ENCODE results near the gene COG1. TPM values are rescaled to one million over a fixed set of nuclear protein-coding genes. Genes with fewer than 3 reads are reported as not detected.

COG1 gene
- total and polyA plus RNA-seq, 7 donors, result 17.5 to 33.5 (median 19.2) TPM

DNA sequence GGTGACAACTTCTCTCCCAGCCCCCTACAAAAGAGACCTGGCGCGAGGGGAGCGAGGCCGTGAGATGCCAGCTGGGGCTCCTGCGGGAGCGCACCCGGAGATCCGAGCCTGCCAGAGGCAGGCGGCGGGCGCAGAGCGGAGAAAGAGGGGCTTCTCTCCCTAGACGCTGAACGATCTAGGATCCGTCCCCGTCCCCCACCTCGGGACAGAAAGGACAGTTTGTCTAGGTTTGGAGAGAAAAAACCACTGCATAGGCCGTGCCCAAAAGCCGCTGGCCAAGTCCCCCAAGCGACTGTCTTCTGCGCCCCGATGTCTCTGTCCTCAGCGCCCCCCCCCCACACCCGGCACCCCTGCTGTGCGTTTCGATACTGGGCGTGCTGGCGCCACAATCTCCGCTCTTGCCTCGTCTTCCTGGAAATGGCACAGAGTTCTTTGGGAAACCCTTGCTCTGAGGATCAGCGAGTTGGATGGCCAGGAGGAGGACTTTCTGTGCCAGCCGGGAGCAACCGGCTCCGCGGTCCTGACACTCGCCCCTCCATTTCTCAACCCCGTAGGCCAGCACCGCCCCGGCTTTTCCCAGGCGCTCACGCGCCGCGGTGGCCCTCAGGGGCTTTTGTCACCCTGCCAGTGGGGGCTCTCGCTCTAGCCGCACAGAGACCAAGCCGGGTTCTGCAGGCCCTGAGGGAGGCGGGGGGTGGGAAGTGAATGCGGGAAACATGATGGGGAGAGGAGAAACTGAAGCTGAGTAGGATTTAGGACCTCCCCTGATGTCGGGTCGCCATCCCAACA, 27.0 kb upstream of the COG1 start:
- intact Hi-C loops (cut with DNase I), result no loop called here
- peak overlapping the region in 3 of 4 donors; percentile 28 to 38 (median 37) for H3K4me3 ChIP-seq
- H3K9me3 ChIP-seq, result no peaks in the 10 kb centered on the region
- H3K4me1 ChIP-seq, result peaks cover 0 to 28% (median 22%) of the 10 kb centered on the region in 4 donors
- 1 to 4% methylated on average over 51 of the region's 51 CpGs for WGBS, 2 donors
- no peaks in the 10 kb centered on the region for H3K36me3 ChIP-seq
- TF ChIP-seq EP300 (IDR thresholded peaks at IDR 0.05) (no peak), CTCF (IDR thresholded peaks at IDR 0.05) (no peak), POLR2AphosphoS5 (IDR thresholded peaks at IDR 0.05) (no peak), POLR2A (IDR thresholded peaks at IDR 0.05) (no peak)
- peak overlapping the region in 1 of 4 donors; percentile 3 for H3K27ac ChIP-seq
- H3K27me3 ChIP-seq, result peaks cover 9 to 88% (median 31%) of the 10 kb centered on the region in 3 donors
- no peak for DNase-seq

DNA sequence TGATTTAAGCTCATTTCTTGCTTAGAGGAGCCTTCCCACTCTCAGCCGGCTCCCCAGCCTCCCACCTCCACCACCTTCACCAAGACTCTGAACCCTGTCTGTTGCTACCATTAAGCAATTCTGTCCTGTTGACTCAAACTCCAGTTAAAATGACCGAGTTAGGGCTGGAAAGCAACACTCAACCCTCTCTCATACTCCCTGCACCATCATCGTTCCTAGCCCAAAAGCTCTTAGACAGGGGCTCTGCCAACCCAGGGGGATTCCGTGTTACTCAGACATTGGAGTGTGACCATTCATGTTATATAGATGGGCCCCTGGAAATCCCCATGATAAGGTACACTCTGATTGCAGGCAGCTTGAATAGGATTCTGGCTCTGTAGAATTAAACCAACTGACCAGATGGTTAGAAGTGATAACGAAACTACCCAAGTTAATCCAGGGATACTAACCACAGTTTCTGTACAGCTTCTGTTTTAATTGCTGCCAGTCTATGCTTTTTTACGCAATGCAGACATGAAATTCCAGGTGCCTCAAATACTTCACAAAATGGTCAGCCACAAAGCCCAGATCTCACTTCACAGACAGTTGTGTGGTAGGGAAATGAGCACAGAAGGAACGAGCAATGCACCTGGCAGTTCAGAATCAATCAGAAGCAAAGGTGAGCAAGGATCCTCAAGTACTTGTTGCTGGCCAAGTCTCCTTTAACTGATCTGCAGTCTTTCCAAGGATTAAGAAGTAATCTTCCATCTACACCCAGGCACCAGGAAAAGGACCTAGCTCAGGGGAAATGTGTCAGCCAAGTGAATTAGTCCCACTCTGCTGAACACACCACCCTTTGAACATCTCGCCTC, 25.9 kb upstream of the COG1 start:
- Histone ChIP-seq H3K36me3 (no peaks in the 10 kb centered on the region), H3K4me3 (peak overlapping the region in 2 of 4 donors; percentile 28 to 37), H3K27ac (no peak overlapping the region), H3K9me3 (no peaks in the 10 kb centered on the region), H3K4me1 (peaks cover 0 to 28% (median 22%) of the 10 kb centered on the region in 4 donors), H3K27me3 (peaks cover 9 to 79% (median 31%) of the 10 kb centered on the region in 3 donors)
- intact Hi-C loops (cut with DNase I), result no loop called here
- DNase-seq, result no peak
- no peak for TF ChIP-seq POLR2A (IDR thresholded peaks at IDR 0.05)
- no peak for TF ChIP-seq EP300 (IDR thresholded peaks at IDR 0.05)
- no peak for TF ChIP-seq CTCF (IDR thresholded peaks at IDR 0.05)
- no peak for TF ChIP-seq POLR2AphosphoS5 (IDR thresholded peaks at IDR 0.05)
- 21 to 40% methylated on average over 8 of the region's 8 CpGs for whole genome bisulfite sequencing, 2 donors

- DNase-seq, result no peak
- TF ChIP-seq POLR2AphosphoS5 (IDR thresholded peaks at IDR 0.05), result no peak
- TF ChIP-seq CTCF (IDR thresholded peaks at IDR 0.05), result no peak
- no peak for TF ChIP-seq POLR2A (IDR thresholded peaks at IDR 0.05)
- TF ChIP-seq EP300 (IDR thresholded peaks at IDR 0.05), result no peak
- Histone ChIP-seq H3K9me3 (no peaks in the 10 kb centered on the region), H3K36me3 (no peaks in the 10 kb centered on the region), H3K27me3 (peaks cover 6 to 65% (median 31%) of the 10 kb centered on the region in 3 donors), H3K4me3 (no peak overlapping the region), H3K4me1 (peaks cover 0 to 28% (median 22%) of the 10 kb centered on the region in 4 donors), H3K27ac (no peak overlapping the region)
- intact Hi-C loops (cut with DNase I), result no loop called here
- 89 to 92% methylated on average over 6 of the region's 6 CpGs for WGBS, 2 donors
Observed at GRCh38 chr17:73168667-73169066, 24.2 kb upstream of the COG1 start.

- no peak overlapping the region for H3K27ac ChIP-seq
- H3K27me3 ChIP-seq, result peaks cover 5 to 48% (median 19%) of the 10 kb centered on the region in 3 donors
- H3K9me3 ChIP-seq, result no peaks in the 10 kb centered on the region
- peaks cover 0 to 16% (median 10%) of the 10 kb centered on the region in 4 donors for H3K4me1 ChIP-seq
- WGBS, 2 donors, result 91 to 94% methylated on average over 5 of the region's 5 CpGs
- TF ChIP-seq CTCF (IDR thresholded peaks at IDR 0.05), result no peak
- no peak for TF ChIP-seq EP300 (IDR thresholded peaks at IDR 0.05)
- no peak for TF ChIP-seq POLR2AphosphoS5 (IDR thresholded peaks at IDR 0.05)
- TF ChIP-seq POLR2A (IDR thresholded peaks at IDR 0.05), result no peak
- H3K4me3 ChIP-seq, result no peak overlapping the region
- intact Hi-C loops (cut with DNase I), result no loop called here
- no peak for DNase-seq
- no peaks in the 10 kb centered on the region for H3K36me3 ChIP-seq
Observed at GRCh38 chr17:73170324-73170723, 22.5 kb upstream of the COG1 start.

Data from sigmoid colon (tissue), 7 donors.